ENCODE data around the gene IQGAP2. TPM values are rescaled to one million over a fixed set of nuclear protein-coding genes. Genes with fewer than 3 reads are reported as not detected.
A peak's percentile ranks its signal among the peaks of the same experiment; 100 is the strongest.

The IQGAP2 gene
- total and polyA plus RNA-seq, 9 of the 15 experiments (the other 6 are each of a cell fraction or from before 2014, with no cell fraction given): 8.7 to 23.2 (median 17.4) TPM

DNA sequence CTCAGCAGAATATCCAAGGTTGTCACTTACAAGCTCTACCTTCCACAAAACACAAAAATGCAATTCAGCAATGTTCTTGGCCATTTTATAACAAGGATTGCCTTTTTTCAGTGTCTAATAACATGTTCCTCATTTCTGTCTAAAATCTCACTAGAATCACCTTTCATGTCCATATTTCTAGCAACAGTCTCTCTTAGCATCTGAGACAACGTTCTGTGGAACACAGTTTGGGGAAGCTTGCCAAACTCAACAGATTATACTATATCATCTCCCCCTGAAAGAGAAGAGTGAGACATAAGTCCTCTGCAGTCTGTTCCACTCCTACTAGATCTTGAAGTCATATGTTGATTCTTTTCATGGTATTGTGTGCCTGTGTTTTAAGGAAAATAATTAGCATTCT lies 149.5 kb downstream of the IQGAP2 start:
- BruUV-seq (replicated peaks): no TSS peak
- H3K79me2 ChIP-seq (ENCODE audit: control insufficient read depth, insufficient read depth, low read length): no peaks in the 10 kb centered on the region
- FAIRE-seq (no peak), DNase-seq (ENCODE audit: extremely low read depth in 1 of 4, low spot score in 3 of 4) (no peak), ATAC-seq (no peak)
- CTCF ChIA-PET (ENCODE audit: low intra/inter-chr PET ratio): no interaction called here
- H3K36me3 ChIP-seq (ENCODE audit: control insufficient read depth, insufficient read depth, low read length): no peaks in the 10 kb centered on the region
- no peak for TF ChIP-seq TFE3 (CRISPR knock-in tag; IDR thresholded peaks at IDR 0.05)
- no peak for TF ChIP-seq MYNN (IDR thresholded peaks at IDR 0.05)
- TF ChIP-seq MYNN (CRISPR knock-in tag; IDR thresholded peaks at IDR 0.05): no peak
- no peak for TF ChIP-seq AFF1 (IDR thresholded peaks at IDR 0.05; ENCODE audit: low read depth in 1 of 2, partially characterized antibody in 2 of 2)
- no peak for TF ChIP-seq YBX1 (IDR thresholded peaks at IDR 0.05)
- no peak for TF ChIP-seq E4F1 (CRISPR knock-in tag; IDR thresholded peaks at IDR 0.05; ENCODE audit: borderline replicate concordance)
- TF ChIP-seq C11orf30 (IDR thresholded peaks at IDR 0.05; ENCODE audit: low read depth): 0 out of 2 replicates have a peak, but pooled peaks have one; percentile 38
- peak; percentile 25; the same call in 1 of the 2 replicates for TF ChIP-seq MAFG (tag; conservative IDR thresholded peaks at IDR 0.05)
- TF ChIP-seq ZNF316 (IDR thresholded peaks at IDR 0.05): peak; percentile 25; the same call in 1 of the 2 replicates
- no peaks in the 10 kb centered on the region for H3K27me3 ChIP-seq (ENCODE audit: control insufficient read depth in 2 of 2, insufficient read depth in 2 of 2, low read length in 2 of 2)
- intact Hi-C loops (cut with micrococcal nuclease) (no loop called here), in situ Hi-C loops (cut with MboI) (no loop called here)
- H3K9me1 ChIP-seq (ENCODE audit: control insufficient read depth, insufficient read depth, low read length): no peaks in the 10 kb centered on the region
- 8% methylated on average over 1 of the region's 1 CpG for WGBS (ENCODE audit: insufficient coverage, low coverage, missing lambda C conversion rate)
- no peaks in the 10 kb centered on the region for H3K9me3 ChIP-seq (replicated peaks; ENCODE audit: control insufficient read depth, insufficient read depth, low read depth, low read length)
- no peak overlapping the region for H3K27ac ChIP-seq (ENCODE audit: extremely low read depth, low read depth, low read length)
- no peak overlapping the region for H3K4me3 ChIP-seq
- H2AFZ ChIP-seq (ENCODE audit: low read depth, low read length): no peak overlapping the region
- no peak overlapping the region for H3K9ac ChIP-seq (ENCODE audit: insufficient read depth in 1 of 2, low read depth in 2 of 2, low read length in 2 of 2)
- H3K4me2 ChIP-seq (ENCODE audit: insufficient read depth, low read length): no peak overlapping the region
- H3K4me1 ChIP-seq (replicated peaks in 1 of 2; ENCODE audit: control insufficient read depth in 2 of 2, insufficient read depth in 2 of 2, low read length in 2 of 2): peaks cover 0 to 1% of the 10 kb centered on the region in 2 experiments; a peak in 2 of 5 replicates
- no peaks in the 10 kb centered on the region for H4K20me1 ChIP-seq (replicated peaks; ENCODE audit: control insufficient read depth, insufficient read depth, low read length)
- POLR2A ChIA-PET: interaction anchor here (0.7 kb wide), 1 partner anchor 42 kb away, joined by 4 read pairs; no protein-coding TSS in a partner anchor
